Measurements from ENCODE around the gene GHRL.

GHRL gene

DNA sequence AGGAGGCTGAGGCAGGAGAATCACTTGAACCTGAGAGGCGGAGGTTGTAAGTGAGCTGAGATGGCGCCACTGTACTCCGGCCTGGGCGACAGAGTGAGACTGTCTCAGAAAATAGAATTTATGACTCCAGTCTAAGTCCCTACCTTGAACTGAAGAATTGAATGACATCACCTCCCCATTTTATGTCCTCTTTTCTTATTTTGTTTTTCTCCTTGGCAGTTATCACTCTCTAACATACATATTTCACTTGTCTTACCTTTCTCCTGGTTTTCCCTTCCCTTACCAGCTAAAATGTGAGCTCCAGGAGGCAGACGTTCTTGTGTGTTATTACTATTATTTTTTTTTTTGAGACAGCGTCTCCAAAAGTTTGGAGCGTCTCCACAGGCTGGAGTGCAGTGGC is 36.9 kb downstream of the GHRL start:
- in situ Hi-C loops (cut with HindIII; ENCODE audit: low sequenced_read_pairs): no loop called here
- TF ChIP-seq, protein P1, sequence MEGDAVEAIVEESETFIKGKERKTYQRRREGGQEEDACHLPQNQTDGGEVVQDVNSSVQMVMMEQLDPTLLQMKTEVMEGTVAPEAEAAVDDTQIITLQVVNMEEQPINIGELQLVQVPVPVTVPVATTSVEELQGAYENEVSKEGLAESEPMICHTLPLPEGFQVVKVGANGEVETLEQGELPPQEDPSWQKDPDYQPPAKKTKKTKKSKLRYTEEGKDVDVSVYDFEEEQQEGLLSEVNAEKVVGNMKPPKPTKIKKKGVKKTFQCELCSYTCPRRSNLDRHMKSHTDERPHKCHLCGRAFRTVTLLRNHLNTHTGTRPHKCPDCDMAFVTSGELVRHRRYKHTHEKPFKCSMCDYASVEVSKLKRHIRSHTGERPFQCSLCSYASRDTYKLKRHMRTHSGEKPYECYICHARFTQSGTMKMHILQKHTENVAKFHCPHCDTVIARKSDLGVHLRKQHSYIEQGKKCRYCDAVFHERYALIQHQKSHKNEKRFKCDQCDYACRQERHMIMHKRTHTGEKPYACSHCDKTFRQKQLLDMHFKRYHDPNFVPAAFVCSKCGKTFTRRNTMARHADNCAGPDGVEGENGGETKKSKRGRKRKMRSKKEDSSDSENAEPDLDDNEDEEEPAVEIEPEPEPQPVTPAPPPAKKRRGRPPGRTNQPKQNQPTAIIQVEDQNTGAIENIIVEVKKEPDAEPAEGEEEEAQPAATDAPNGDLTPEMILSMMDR (IDR thresholded peaks at IDR 0.05; ENCODE audit: low read depth, low read length): no peak
- H3K4me3 ChIP-seq (ENCODE audit: low read depth, low read length): no peak overlapping the region
- no peak for DNase-seq (ENCODE audit: low read depth, low spot score)

DNA sequence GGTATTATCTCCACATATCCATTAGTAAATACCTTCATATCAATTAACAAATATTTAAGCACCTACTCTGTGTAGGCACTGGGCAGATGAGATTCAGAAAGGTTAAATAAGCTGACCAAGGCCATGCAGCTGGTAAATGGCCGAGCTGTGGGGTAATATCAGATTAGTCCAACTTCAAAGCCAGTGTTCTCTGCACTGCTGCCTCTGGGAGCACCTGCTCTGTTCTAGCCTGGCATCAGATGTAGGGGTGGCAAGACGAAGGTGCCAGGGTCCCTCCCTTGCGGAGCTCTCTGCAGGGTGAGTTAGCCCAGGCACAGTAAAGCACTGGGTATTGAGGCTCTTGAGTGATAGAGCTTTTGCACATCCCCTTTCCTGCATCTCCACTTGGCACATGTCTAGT is 39.0 kb downstream of the GHRL start:
- TF ChIP-seq, protein P1 (IDR thresholded peaks at IDR 0.05; ENCODE audit: low read depth, low read length): no peak
- DNase-seq (ENCODE audit: low read depth, low spot score): no peak
- in situ Hi-C loops (cut with HindIII; ENCODE audit: low sequenced_read_pairs): no loop called here

DNA sequence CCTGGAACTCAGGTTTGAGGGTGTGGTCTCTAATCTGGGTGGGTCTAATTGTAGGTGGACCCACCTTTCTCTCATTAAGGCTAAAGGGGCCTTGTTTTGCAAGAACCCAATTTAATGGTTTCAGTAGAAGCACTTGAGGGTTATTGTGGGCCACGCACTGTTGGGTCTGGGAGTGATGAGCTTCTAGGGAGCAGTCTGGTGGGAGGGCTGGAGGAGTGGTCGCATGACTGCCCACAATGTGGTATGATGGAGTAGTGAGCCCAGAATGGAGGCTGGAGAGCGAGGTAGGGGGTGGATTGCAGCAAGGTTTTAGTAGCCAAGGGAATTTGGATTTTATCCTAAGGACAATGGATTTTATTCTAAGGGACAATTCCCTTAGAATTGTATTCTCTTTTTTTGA is 41.7 kb downstream of the GHRL start:
- H3K4me3 ChIP-seq (ENCODE audit: low read depth, low read length): peak overlapping the region; percentile 6
- TF ChIP-seq, protein P1 (IDR thresholded peaks at IDR 0.05; ENCODE audit: low read depth, low read length): no peak
- no peak for DNase-seq (ENCODE audit: low read depth, low spot score)
- in situ Hi-C loops (cut with HindIII; ENCODE audit: low sequenced_read_pairs): no loop called here

More for the DNA sequence above, 39.0 kb downstream of the GHRL start:
- no peak overlapping the region for H3K4me3 ChIP-seq (ENCODE audit: low read depth, low read length)

DNA sequence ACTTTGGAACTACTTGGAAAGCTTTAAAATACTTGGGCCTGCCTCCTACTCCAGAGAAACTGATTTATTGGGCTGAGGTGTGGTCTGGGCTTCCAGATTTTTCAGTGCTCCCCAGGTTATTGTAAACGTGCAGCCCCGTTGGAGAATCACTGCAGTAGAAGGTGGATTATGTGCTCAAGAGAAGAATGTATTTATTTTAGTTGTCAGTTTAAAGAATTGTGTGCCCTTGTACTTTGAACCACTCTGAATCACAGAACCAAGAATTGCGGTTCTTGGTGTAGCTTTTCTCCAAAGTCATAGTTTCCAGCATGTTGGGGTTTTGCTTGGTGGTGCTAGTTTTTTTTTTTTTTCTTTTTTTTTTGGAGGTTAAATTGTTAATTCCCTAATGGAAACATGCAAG is 42.9 kb downstream of the GHRL start:
- DNase-seq (ENCODE audit: low read depth, low spot score): peak; percentile 60
- TF ChIP-seq, protein P1 (IDR thresholded peaks at IDR 0.05; ENCODE audit: low read depth, low read length): no peak
- in situ Hi-C loops (cut with HindIII; ENCODE audit: low sequenced_read_pairs): no loop called here
- peak overlapping the region; percentile 65 for H3K4me3 ChIP-seq (ENCODE audit: low read depth, low read length)

DNA sequence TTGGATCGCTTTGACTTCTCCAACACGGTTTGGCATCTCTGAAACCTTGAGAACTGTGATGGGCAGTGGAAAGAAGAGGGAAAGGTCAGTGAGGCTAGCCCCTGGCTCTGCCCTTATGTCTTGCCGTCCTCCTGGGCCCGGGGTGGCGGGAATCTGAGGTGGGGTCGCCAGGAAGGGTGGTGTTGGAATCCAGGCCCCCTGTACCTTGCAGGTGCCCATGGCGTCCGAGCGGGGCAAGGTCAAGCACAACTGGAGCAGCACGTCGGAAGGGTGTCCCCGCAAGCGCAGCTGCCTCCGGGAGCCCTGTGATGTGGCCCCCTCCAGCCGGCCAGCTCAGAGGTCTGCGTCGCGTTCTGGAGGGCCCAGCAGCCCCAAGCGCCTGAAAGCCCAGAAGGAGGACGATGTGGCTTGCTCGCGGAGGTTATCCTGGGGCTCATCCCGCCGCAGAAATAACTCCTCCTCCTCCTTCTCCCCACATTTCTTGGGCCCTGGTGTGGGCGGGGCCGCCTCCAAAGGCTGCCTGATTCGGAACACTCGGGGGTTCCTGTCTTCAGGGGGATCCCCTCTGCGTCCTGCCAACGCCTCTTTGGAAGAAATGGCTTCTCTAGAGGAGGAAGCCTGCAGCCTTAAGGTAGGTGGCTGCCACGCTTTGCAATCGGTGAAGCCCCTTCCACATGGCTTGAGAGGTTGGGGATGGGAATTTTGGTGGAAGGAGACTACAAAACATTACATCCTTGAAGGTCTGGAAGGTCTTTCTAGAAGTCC is 43.6 kb downstream of the GHRL start:
- peak overlapping the region; percentile 65 for H3K4me3 ChIP-seq (ENCODE audit: low read depth, low read length)
- TF ChIP-seq, protein P1 (IDR thresholded peaks at IDR 0.05; ENCODE audit: low read depth, low read length): no peak
- in situ Hi-C loops (cut with HindIII; ENCODE audit: low sequenced_read_pairs): no loop called here
- no peak for DNase-seq (ENCODE audit: low read depth, low spot score)

DNA sequence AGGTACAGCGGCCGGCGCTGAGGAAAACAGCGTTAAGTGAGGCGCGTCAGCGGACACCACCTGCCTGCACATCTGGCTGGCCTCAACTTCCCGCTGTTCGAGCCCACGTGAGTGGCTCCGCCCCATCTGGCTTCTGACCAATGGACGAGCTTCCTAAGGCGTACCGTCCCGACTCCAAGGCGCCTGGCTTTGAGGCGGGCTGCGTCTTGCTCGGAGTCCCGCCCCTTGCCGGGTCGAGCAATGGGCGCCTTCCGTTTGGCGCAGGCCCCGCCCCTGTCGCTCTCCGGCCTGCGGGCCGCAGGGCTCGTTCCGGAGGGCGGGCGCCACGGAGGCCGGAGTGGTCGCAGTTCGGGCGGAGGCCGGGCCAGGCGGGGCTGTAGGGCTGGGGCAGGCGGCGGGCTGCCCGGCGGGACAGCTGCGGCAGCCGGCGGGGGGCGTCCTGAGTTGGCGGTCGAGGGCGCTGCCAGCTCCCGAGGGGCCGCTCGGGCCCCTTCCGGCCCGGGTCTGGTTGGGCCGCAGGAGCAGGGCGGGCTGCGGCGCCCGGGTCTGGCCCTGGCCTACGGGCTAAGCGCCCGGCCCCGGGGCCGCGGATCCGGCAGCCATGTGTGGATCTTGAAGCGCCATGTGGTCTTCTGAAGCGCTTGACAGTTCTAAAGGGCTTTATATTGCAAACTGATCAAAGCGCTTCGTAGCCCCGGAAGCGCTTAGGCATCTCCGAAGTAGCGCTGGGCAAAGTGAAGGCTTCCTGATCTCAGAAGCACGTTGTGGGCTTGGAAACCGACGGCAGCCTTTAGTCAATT is 44.4 kb downstream of the GHRL start, which contains the start of gene TATDN2:
Gene TATDN2, plus strand, starts transcription at position 276 of the 800 bp plus-strand sequence. CDS start 742 bp downstream, outside the sequence.
- peak within 1 kb of the TSS; percentile 65 for H3K4me3 ChIP-seq (ENCODE audit: low read depth, low read length)
- DNase-seq (ENCODE audit: low read depth, low spot score): peak; percentile 97
- in situ Hi-C loops (cut with HindIII; ENCODE audit: low sequenced_read_pairs): no loop called here
- TF ChIP-seq, protein P1 (IDR thresholded peaks at IDR 0.05; ENCODE audit: low read depth, low read length): no peak

Measured in astrocyte of the spinal cord (primary cell).